Brain microvascular endothelial cell (primary cell): ENCODE results near the gene BTF3.

ENCODE experiments used
- DNase-seq: peaks from one replicate; pipeline ENCODE4 v3.0.0-alpha.2; 2020
- H3K27ac ChIP-seq: fragments of 250-450 bp; sonication (Bioruptor Pico); 2 replicates; pipeline ENCODE4 v1.5.1; 2020; ENCODE audit warnings: mild to moderate bottlenecking, moderate library complexity
- H3K27me3 ChIP-seq: fragments of 250-450 bp; sonication (Bioruptor Pico); replicated peaks from 2 replicates; pipeline ENCODE4 v1.5.1; 2020; ENCODE audit warnings: mild to moderate bottlenecking
- H3K36me3 ChIP-seq: fragments of 250-450 bp; sonication (Bioruptor Pico); replicated peaks from 2 replicates; pipeline ENCODE4 v1.5.1; 2020; ENCODE audit warnings: mild to moderate bottlenecking
- H3K4me3 ChIP-seq: 2 replicates; pipeline ENCODE4 v1.5.1; 2011; ENCODE audit warnings: low read depth, mild to moderate bottlenecking, control low read depth, low read length, moderate library complexity
- in situ Hi-C: cut with HindIII; loops from 2 replicates; pipeline ENCODE4 v1.10.0; 2017; ENCODE audit warnings: low sequenced_read_pairs, low pct_ligation_motif_present
- TF ChIP-seq, protein P1 (sequence below): IDR thresholded peaks from 2 replicates; pipeline ENCODE4 v1.5.1; 2011; ENCODE audit warnings: low read depth, mild to moderate bottlenecking, moderate library complexity, low read length, control low read depth, inconsistent platforms; ENCODE audit errors: missing control alignments

Gene BTF3

DNA sequence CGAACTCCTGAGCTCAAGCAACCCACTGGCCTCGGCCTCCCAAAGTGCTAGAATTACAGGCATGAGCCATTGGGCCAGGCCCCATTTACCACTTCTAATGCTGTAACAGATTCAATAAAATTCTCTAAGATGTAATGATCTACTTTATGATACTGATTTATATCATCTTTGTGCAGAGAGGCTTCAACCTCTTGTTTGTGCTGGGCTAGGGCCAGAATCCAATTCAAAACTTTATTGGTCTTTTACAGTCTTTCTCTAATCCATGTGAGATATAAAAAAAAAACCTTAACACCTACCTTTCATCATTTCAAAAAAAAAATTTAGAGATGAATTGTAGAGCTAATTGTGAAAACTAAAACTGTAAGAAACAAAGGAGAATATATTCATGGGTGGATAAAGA, 8.2 kb upstream of the BTF3 start:
- DNase-seq, result no peak
- H3K27ac ChIP-seq, result no peak overlapping the region
- TF ChIP-seq, protein P1, sequence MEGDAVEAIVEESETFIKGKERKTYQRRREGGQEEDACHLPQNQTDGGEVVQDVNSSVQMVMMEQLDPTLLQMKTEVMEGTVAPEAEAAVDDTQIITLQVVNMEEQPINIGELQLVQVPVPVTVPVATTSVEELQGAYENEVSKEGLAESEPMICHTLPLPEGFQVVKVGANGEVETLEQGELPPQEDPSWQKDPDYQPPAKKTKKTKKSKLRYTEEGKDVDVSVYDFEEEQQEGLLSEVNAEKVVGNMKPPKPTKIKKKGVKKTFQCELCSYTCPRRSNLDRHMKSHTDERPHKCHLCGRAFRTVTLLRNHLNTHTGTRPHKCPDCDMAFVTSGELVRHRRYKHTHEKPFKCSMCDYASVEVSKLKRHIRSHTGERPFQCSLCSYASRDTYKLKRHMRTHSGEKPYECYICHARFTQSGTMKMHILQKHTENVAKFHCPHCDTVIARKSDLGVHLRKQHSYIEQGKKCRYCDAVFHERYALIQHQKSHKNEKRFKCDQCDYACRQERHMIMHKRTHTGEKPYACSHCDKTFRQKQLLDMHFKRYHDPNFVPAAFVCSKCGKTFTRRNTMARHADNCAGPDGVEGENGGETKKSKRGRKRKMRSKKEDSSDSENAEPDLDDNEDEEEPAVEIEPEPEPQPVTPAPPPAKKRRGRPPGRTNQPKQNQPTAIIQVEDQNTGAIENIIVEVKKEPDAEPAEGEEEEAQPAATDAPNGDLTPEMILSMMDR, result no peak
- in situ Hi-C loops, result no loop called here
- H3K27me3 ChIP-seq, result no peaks in the 10 kb centered on the region
- H3K4me3 ChIP-seq, result no peak overlapping the region
- no peaks in the 10 kb centered on the region for H3K36me3 ChIP-seq

GRCh38 chr5:73491155-73491554, 7.1 kb upstream of the BTF3 start:
- Histone ChIP-seq H3K4me3 (no peak overlapping the region), H3K27ac (no peak overlapping the region), H3K36me3 (no peaks in the 10 kb centered on the region), H3K27me3 (no peaks in the 10 kb centered on the region)
- TF ChIP-seq, protein P1, result no peak
- DNase-seq, result no peak
- in situ Hi-C loops, result no loop called here

- Histone ChIP-seq H3K27me3 (no peaks in the 10 kb centered on the region), H3K27ac (no peak overlapping the region), H3K36me3 (no peaks in the 10 kb centered on the region), H3K4me3 (no peak overlapping the region)
- no peak for DNase-seq
- TF ChIP-seq, protein P1, result no peak
- in situ Hi-C loops, result no loop called here
These were observed 4.8 kb upstream of the BTF3 start for GRCh38 chr5:73493421-73493820.

DNA sequence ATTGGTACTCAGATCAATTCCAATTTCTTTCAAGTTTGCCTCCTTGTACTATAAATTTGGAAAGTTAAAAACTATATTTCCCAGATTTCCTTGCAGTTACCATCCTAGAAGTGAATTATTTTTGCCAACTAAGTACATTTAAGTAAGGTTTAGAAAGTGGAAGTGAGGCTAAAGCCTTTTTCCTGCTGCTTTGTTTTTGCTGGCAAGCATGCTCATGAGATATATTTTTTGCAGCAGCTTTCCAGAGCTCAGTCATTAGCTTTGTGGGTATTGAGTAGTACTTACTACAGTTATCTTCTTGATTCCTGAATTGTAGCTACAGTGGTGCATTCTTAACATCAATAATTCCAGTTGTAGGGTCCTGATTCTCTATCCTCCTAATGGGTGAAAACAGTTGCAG, 3.5 kb upstream of the BTF3 start:
- no peak for DNase-seq
- Histone ChIP-seq H3K27me3 (no peaks in the 10 kb centered on the region), H3K27ac (no peak overlapping the region), H3K36me3 (no peaks in the 10 kb centered on the region), H3K4me3 (no peak overlapping the region)
- in situ Hi-C loops, result no loop called here
- TF ChIP-seq, protein P1, result no peak

- Histone ChIP-seq H3K36me3 (no peaks in the 10 kb centered on the region), H3K27ac (no peak overlapping the region), H3K4me3 (no peak overlapping the region), H3K27me3 (no peaks in the 10 kb centered on the region)
- no peak for DNase-seq
- in situ Hi-C loops, result no loop called here
- TF ChIP-seq, protein P1, result no peak
These were observed 2.4 kb upstream of the BTF3 start for GRCh38 chr5:73495772-73496335.

GRCh38 chr5:73496984-73497457, 1.2 kb upstream of the BTF3 start:
- TF ChIP-seq, protein P1, result peak; percentile 17
- DNase-seq, result peak; percentile 40
- Histone ChIP-seq H3K27ac (no peak overlapping the region), H3K27me3 (no peaks in the 10 kb centered on the region), H3K36me3 (peaks cover 3% of the 10 kb centered on the region), H3K4me3 (no peak overlapping the region)
- in situ Hi-C loops, result no loop called here
